SH-SY5Y (cell line): ENCODE data around the gene DYNLT4.

Experiments used
- GATA2 ChIP-seq: IDR thresholded peaks from 2 replicates; pipeline ENCODE4 v1.6.1; 2011; ENCODE audit warnings: mild to moderate bottlenecking, low read depth, low read length
- GATA3 ChIP-seq: IDR thresholded peaks from 2 replicates; pipeline ENCODE4 v1.6.1; 2011; ENCODE audit warnings: low read depth, mild to moderate bottlenecking, low read length, moderate library complexity

DYNLT4 gene

DNA sequence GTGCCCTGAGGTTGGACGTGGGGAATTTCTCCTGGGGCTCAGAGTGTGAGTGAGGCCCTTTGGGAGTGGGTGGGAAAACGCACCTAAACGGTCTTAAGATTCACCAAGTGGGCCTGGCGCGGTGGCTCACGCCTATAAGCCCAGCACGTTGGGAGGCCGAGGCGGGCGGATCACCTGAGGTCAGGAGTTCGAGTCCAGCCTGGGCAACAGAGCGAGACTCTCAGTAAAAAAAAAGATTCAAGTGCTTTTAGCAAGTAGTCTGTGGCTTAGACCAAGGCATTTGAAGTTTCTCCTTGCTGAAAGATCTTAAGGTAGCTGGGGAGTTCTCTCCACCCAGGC lies 30.5 kb downstream of the DYNLT4 start:
- TF ChIP-seq GATA3 = no peak
- TF ChIP-seq GATA2 = no peak

DNA sequence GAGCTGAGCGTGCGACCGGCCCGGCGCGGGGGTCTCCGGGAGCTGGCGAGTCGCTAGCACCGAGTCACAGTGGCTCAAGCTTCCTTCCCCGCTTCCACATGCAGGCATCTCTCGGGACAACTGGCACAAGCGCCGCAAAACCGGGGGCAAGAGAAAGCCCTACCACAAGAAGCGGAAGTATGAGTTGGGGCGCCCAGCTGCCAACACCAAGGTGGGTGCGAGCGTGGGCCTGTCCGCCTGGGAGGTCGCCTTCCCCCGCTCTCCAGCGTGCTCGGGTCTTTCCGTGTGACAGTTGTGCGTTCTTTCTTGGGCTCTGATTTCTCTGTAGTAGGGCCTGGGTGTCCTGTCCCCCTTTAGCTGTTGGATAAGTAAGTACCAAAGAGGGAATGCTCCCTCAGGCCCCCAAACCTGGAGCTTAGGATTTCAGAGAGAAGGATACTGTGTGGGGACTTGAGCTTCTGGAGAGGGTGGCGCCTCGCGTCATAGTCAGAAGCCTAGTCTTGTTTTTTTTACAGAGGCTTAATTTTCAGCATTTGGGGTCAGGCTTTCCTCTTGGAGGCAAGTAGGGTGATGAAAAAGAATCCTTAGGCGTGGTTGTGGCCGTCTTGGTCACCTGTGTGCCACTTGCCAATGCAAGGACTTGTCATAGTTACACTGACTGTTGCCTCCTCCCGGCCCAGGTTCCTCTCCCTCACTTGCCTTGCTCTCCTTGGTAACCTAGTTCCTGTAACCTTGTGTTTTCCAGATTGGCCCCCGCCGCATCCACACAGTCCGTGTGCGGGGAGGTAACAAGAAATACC lies 31.0 kb downstream of the DYNLT4 start:
- TF ChIP-seq GATA2 (no peak), GATA3 (no peak)

DNA sequence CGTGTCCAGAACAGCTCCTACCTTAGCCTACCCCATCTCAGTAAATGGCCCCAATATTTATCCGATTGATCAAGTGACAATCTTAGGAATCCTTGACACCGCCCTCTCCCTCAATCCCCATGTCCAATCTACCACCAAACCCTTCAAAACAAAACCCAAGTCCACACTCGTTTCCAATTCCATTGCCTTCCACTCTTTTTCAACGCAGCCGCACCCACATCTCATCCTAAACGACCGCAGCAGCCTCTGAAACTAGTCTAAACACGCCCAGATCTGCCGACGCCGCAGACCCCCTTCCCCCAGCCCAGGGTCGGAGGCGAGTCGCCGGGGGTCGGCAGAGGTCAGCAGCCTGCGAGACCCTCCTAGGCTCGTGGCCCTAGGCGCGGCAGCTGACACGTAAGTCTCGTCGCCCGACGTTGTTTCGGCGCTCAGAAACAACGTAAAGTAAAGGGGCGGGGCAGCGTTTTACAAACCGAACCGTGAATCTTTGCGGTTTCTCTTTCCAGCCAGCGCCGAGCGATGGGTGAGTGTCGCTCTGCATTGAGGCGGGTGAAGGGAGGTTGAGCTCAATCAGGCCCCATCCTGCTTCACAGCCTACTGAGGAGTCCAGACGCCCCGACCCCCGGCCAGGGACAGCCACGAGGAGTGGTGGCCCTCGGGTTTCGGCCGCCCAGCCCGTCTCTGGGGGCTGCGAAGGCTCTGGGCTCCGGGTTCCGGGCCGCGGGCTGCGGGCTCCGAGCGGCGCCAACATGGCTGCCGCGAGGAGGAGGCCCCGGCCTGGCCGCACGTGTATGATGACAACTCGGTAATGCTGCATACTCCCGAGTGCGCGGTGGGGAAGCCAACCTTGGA lies 31.8 kb downstream of the DYNLT4 start, which contains the start of gene RPS8:
Gene RPS8, plus strand, starts transcription at position 463 of the 852 bp plus-strand sequence. Its CDS starts 57 bp downstream, at position 520.
- TF ChIP-seq GATA3 = no peak
- no peak for TF ChIP-seq GATA2

- no peak for TF ChIP-seq GATA3
- no peak for TF ChIP-seq GATA2
Measured at GRCh38 chr1:44760876-44761275, 46.3 kb downstream of the DYNLT4 start.

GRCh38 chr1:44759077-44759476 lies 48.1 kb downstream of the DYNLT4 start:
- no peak for TF ChIP-seq GATA2
- TF ChIP-seq GATA3 = no peak

DNA sequence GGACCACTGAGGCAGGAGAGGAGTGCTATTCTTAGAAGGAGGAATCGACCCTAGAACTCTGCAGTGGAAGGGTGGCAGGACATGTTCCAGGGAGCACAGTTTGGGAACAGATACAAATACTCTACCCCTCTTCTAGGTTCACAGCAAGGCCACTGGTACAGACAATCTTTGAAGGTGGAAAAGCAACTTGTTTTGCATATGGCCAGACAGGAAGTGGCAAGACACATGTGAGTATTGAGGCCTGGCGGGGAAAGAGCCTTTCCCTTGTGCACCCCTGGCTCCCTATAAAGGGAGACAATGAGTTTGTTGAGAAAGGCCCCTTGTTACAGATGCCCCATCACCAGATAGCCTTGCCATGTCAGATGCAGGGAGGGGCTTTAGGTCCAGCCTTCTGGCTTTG lies 49.7 kb downstream of the DYNLT4 start:
- no peak for TF ChIP-seq GATA2
- no peak for TF ChIP-seq GATA3
